HepG2 (cell line): ENCODE data around the gene LRRC8D. TPM values are rescaled to one million over a fixed set of nuclear protein-coding genes. Genes with fewer than 3 reads are reported as not detected.

Experiments
- ATAC-seq: fragments of 200-7000 bp; cut with Tn5 transposase; 3 replicates; pipeline ENCODE4 v1.9.1; 2020; ENCODE audit warnings: mild to moderate bottlenecking, moderate library complexity
- BruUV-seq: library from RNA; stranded (reverse); fragments of 400-500 nt; replicated peaks from 2 replicates; lab custom pipeline; 2021; lab: Mats Ljungman, UMichigan
- CTCF ChIA-PET: fragments of 300-600 bp; formaldehyde crosslinking; extraction: SDS; loops from one replicate; lab custom pipeline; 2021; ENCODE audit warnings: low total read pairs, inconsistent platforms, low intra/inter-chr PET ratio; lab: Yijun Ruan, JAX
- POLR2A ChIA-PET: fragments of 350-600 bp; sonication (Branson Sonifier 250); formaldehyde crosslinking; loops from one replicate; lab custom pipeline; 2020; ENCODE audit warnings: antibody characterized with exemption, inconsistent platforms; lab: Yijun Ruan, JAX
- DNase-seq: peaks from one replicate; pipeline ENCODE4 v3.0.0-alpha.2; 2015; ENCODE audit warnings: low spot score
- FAIRE-seq: peaks from 3 replicates; lab custom pipeline; 2011; peaks lifted over from hg19 to GRCh38; lab: Jason Lieb, UNC
- H2AFZ ChIP-seq: one replicate; pipeline ENCODE4 v1.6.1; 2011; ENCODE audit warnings: low read length, inconsistent platforms
- H3K27ac ChIP-seq: fragments of 300-600 bp; 3 replicates; pipeline ENCODE4 v1.8.0; 2011; ENCODE audit warnings: mixed run types, mild to moderate bottlenecking, mixed read lengths, low read length, inconsistent platforms; ENCODE audit not compliant: insufficient read depth; ENCODE audit errors: extremely low read length
- H3K27me3 ChIP-seq, 2 experiments: fragments of 200-600 bp in 1 of 2; 2 replicates in 1 of 2; 3 replicates in 1 of 2; pipeline versions ENCODE4 v1.6.0 to v1.8.0; 2011; ENCODE audit warnings: low read length in 2 of 2, mild to moderate bottlenecking in 2 of 2, moderate library complexity in 2 of 2, inconsistent platforms in 1 of 2; ENCODE audit not compliant: insufficient read depth in 2 of 2, control insufficient read depth in 1 of 2
- H3K36me3 ChIP-seq, 2 experiments: fragments of 200-600 bp in 1 of 2; replicated peaks in 1 of 2; 2 replicates in 1 of 2; 3 replicates in 1 of 2; pipeline versions ENCODE4 v1.5.1 to v1.8.0; 2011; ENCODE audit warnings: low read length in 2 of 2, inconsistent platforms in 1 of 2; ENCODE audit not compliant: insufficient read depth in 2 of 2, control insufficient read depth in 1 of 2
- H3K4me1 ChIP-seq: 2 replicates; pipeline ENCODE4 v1.5.1; 2012; ENCODE audit warnings: low read length, inconsistent platforms; ENCODE audit not compliant: insufficient read depth
- H3K4me2 ChIP-seq: 2 replicates; pipeline ENCODE4 v1.6.0; 2011; ENCODE audit warnings: low read depth, low read length, inconsistent platforms
- H3K4me3 ChIP-seq, 3 experiments: fragments of 200-600 bp in 1 of 3; sonication (generic), shearing (Covaris generic) in 1 of 3; replicated peaks in 1 of 3; 2 replicates each; pipeline ENCODE4 v1.5.1; 2011 to 2016; ENCODE audit warnings: low read length in 3 of 3, inconsistent platforms in 2 of 3, low read depth in 2 of 3, mild to moderate bottlenecking in 2 of 3, control low read depth in 1 of 3, mixed read lengths in 1 of 3; ENCODE audit not compliant: insufficient read depth in 1 of 3
- H3K79me2 ChIP-seq: one replicate; pipeline ENCODE4 v1.6.1; 2011; ENCODE audit warnings: low read length, inconsistent platforms; ENCODE audit not compliant: insufficient read depth
- H3K9ac ChIP-seq: 2 replicates; pipeline ENCODE4 v1.6.0; 2011; ENCODE audit warnings: mild to moderate bottlenecking, low read depth, low read length, inconsistent platforms; ENCODE audit not compliant: insufficient read depth
- H3K9me3 ChIP-seq: 2 replicates; pipeline ENCODE4 v1.5.1; 2012; ENCODE audit warnings: mild to moderate bottlenecking, low read length
- H4K20me1 ChIP-seq: 2 replicates; pipeline ENCODE4 v1.6.0; 2011; ENCODE audit warnings: inconsistent platforms, mild to moderate bottlenecking, low read length, moderate library complexity; ENCODE audit not compliant: insufficient read depth
- MAFF ChIP-seq: IDR thresholded peaks from 2 replicates; pipeline ENCODE4 v1.6.1; 2011; ENCODE audit warnings: low read depth, low read length, improper control_type of control experiment
- MAFK ChIP-seq, 2 experiments: IDR thresholded peaks in 1 of 2; conservative IDR thresholded peaks in 1 of 2; 2 replicates each; pipeline ENCODE4 v1.6.1; 2011; ENCODE audit warnings: improper control_type of control experiment in 2 of 2, low read length in 2 of 2
- ZNF264 ChIP-seq: sonication (generic); formaldehyde crosslinking; IDR thresholded peaks from 2 replicates; pipeline ENCODE4 v1.4.0; 2020; ENCODE audit warnings: missing genetic modification reagents
- ZNF543 ChIP-seq: sonication (generic); formaldehyde crosslinking; IDR thresholded peaks from 2 replicates; pipeline ENCODE4 v1.4.0; 2020; ENCODE audit warnings: mild to moderate bottlenecking, missing genetic modification reagents
- ZNF569 ChIP-seq: sonication (generic); formaldehyde crosslinking; IDR thresholded peaks from 2 replicates; pipeline ENCODE4 v1.5.0; 2020; ENCODE audit warnings: mild to moderate bottlenecking, missing genetic modification reagents, moderate library complexity, borderline replicate concordance
- ZNF761 ChIP-seq: sonication (generic); formaldehyde crosslinking; conservative IDR thresholded peaks from 2 replicates; pipeline ENCODE4 v1.4.0; 2020; ENCODE audit warnings: mild to moderate bottlenecking, missing genetic modification reagents
- WGBS: methylation state at CpG from one replicate; pipeline ENCODE4 v1.1.6; 2017; ENCODE audit warnings: low lambda C conversion rate; 5-methylcytosine and 5-hydroxymethylcytosine counted together
- in situ Hi-C: cut with HindIII; loops from 2 replicates; pipeline ENCODE4 v1.10.0; 2017; ENCODE audit warnings: low pct_unique_long_range_greater_than_20kb; ENCODE audit not compliant: extremely low pct_ligation_motif_present
- intact Hi-C: fragments of 100-400 bp; cut with micrococcal nuclease; formaldehyde crosslinking; loops from one replicate; pipeline ENCODE4 v1.10.0; 2022; ENCODE audit not compliant: unreplicated experiment
- polyA plus RNA-seq, 8 experiments: library from polyadenylated mRNA; depleted of rRNA in 3 of 8; stranded (reverse) in 7 of 8; unstranded in 1 of 8; fragments of >200 nt; fragmentation: Illumina TruSeq in 4 of 8; extraction: Trizol in 4 of 8; gene quantifications; 2 replicates each; pipeline versions ENCODE4 v1.2.1 to v1.2.3, GENCODE V29; 2011 to 2016; ENCODE audit warnings: low read depth in 4 of 8, missing spikeins in 1 of 8, mixed read lengths in 1 of 8; ENCODE audit not compliant: insufficient read depth in 1 of 8
- total RNA-seq, 5 experiments: library from RNA; depleted of rRNA; stranded (reverse); fragments of >200 nt; fragmentation: Illumina TruSeq; extraction: Trizol; gene quantifications; 2 replicates each; pipeline ENCODE4 v1.2.3, GENCODE V29; 2016; ENCODE audit warnings: low read depth in 1 of 5
- TF ChIP-seq, protein P1 (sequence below): IDR thresholded peaks from 2 replicates; pipeline ENCODE4 v1.6.1; 2016; ENCODE audit warnings: missing compliant biosample characterization, missing genetic modification reagents, borderline replicate concordance
- TF ChIP-seq, protein P2 (sequence below): sonication (generic); formaldehyde crosslinking; IDR thresholded peaks from 2 replicates; pipeline ENCODE4 v1.4.0; 2020; ENCODE audit warnings: low read depth, mild to moderate bottlenecking, missing genetic modification reagents

LRRC8D gene
- total and polyA plus RNA-seq, 2 of the 13 experiments (the other 11 are each of a cell fraction or from before 2014, with no cell fraction given): 29.9 to 45.5 TPM

DNA sequence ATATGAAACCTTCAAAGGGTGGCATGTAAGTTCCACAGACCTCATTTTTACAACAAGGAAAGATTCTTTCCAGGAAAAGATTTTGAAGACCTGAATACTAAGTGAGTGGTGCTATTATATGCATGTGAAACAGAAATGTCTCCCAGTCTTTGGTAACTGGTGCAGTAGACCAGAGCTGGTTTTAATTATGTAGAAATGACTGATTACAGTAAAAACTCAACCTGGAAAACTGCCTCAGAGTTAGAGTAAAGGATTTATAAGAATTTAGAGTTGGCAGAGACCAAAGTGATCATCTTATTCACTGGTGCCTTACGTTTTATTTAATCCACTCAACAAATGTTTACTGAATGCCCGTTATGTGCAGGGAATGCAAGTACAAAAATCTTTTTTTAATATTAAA lies 30.2 kb upstream of the LRRC8D start:
- no peak overlapping the region for H3K9ac ChIP-seq
- H4K20me1 ChIP-seq: no peaks in the 10 kb centered on the region
- H3K4me3 ChIP-seq: no peak overlapping the region
- no peak overlapping the region for H2AFZ ChIP-seq
- H3K9me3 ChIP-seq: no peaks in the 10 kb centered on the region
- no peak overlapping the region for H3K27ac ChIP-seq
- intact Hi-C loops: no loop called here
- no peak for DNase-seq
- no peak overlapping the region for H3K4me2 ChIP-seq
- H3K79me2 ChIP-seq: no peaks in the 10 kb centered on the region
- TF ChIP-seq ZNF569 (CRISPR knock-in tag): no peak
- FAIRE-seq: no peak
- ChIA-PET CTCF (no interaction called here), POLR2A (no interaction called here)
- WGBS: 23% methylated on average over 2 of the region's 2 CpGs
- no peaks in the 10 kb centered on the region for H3K36me3 ChIP-seq
- peaks cover 7% of the 10 kb centered on the region; the same call in 1 of the 2 replicates for H3K4me1 ChIP-seq
- H3K27me3 ChIP-seq: peaks cover 0 to 2% of the 10 kb centered on the region in 2 experiments; a peak in 1 of 5 replicates
- ATAC-seq: no peak
- BruUV-seq: no TSS peak
- in situ Hi-C loops: no loop called here

DNA sequence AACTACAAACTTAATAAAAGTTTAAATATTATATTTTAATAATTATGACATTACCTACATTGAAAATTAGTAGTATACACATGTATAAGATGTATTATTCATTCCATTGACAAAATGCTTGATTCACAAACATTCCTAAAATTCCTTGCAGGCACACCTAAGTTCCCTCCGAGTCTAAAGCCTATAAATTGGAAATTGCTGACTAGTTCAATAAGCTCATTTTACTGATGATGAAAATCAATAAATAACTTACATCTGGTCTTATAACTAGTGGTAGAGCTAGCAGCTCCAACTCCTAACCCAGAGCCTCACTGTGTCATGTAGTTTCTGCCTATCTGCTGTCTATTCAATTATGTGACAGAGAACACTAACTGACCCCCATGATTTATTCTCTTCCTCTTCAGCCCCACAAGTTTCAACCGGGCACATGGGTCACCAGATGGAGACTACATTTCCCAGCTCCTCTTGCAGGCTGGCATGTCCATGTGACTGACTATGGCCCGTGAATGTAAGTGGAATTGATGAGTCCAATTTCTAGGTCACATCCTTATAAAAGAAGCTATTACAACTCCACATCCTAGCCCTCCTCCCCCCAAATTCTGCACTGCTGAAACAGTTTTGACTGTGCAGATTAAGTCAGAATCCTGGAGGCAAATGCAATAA lies 29.6 kb upstream of the LRRC8D start:
- Histone ChIP-seq H3K27me3 (peaks cover 0 to 2% of the 10 kb centered on the region in 2 experiments; a peak in 1 of 5 replicates), H2AFZ (no peak overlapping the region), H3K27ac (no peak overlapping the region), H3K4me2 (no peak overlapping the region), H3K9me3 (no peaks in the 10 kb centered on the region), H3K79me2 (no peaks in the 10 kb centered on the region), H3K4me1 (peaks cover 7% of the 10 kb centered on the region; the same call in 1 of the 2 replicates), H4K20me1 (no peaks in the 10 kb centered on the region), H3K9ac (no peak overlapping the region), H3K36me3 (no peaks in the 10 kb centered on the region), H3K4me3 (no peak overlapping the region)
- in situ Hi-C loops: no loop called here
- ATAC-seq (no peak), DNase-seq (no peak), FAIRE-seq (no peak)
- no TSS peak for BruUV-seq
- CTCF ChIA-PET: no interaction called here
- intact Hi-C loops: no loop called here
- TF ChIP-seq, protein P1, sequence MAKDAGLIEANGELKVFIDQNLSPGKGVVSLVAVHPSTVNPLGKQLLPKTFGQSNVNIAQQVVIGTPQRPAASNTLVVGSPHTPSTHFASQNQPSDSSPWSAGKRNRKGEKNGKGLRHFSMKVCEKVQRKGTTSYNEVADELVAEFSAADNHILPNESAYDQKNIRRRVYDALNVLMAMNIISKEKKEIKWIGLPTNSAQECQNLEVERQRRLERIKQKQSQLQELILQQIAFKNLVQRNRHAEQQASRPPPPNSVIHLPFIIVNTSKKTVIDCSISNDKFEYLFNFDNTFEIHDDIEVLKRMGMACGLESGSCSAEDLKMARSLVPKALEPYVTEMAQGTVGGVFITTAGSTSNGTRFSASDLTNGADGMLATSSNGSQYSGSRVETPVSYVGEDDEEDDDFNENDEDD (CRISPR knock-in tag): no peak
- TF ChIP-seq MAFK (conservative IDR thresholded peaks at IDR 0.05 in 1 of 2, IDR thresholded peaks at IDR 0.05 in 1 of 2; ENCODE audit: low read length in 2 of 2) (peak; percentile 79), ZNF264 (CRISPR knock-in tag) (no peak), ZNF761 (no peak), ZNF543 (CRISPR knock-in tag) (no peak), MAFF (peak; percentile 60; the same call in 1 of the 2 replicates)
- TF ChIP-seq, protein P2, sequence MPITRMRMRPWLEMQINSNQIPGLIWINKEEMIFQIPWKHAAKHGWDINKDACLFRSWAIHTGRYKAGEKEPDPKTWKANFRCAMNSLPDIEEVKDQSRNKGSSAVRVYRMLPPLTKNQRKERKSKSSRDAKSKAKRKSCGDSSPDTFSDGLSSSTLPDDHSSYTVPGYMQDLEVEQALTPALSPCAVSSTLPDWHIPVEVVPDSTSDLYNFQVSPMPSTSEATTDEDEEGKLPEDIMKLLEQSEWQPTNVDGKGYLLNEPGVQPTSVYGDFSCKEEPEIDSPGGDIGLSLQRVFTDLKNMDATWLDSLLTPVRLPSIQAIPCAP: no peak
- 10% methylated on average over 3 of the region's 3 CpGs for WGBS
- POLR2A ChIA-PET: no interaction called here
